IPS DF 19.7 (cell line): ENCODE data around the gene LXN.
"Not testable (repeated sequence)": the region's sequence is repeated elsewhere in the genome, so short reads cannot be mapped to it uniquely, and the experiment has no call there.

Source experiments
- DNase-seq: peaks from one replicate; pipeline ENCODE4 v3.0.0-alpha.2; 2013; ENCODE audit warnings: low read depth, low spot score

LXN gene

DNA sequence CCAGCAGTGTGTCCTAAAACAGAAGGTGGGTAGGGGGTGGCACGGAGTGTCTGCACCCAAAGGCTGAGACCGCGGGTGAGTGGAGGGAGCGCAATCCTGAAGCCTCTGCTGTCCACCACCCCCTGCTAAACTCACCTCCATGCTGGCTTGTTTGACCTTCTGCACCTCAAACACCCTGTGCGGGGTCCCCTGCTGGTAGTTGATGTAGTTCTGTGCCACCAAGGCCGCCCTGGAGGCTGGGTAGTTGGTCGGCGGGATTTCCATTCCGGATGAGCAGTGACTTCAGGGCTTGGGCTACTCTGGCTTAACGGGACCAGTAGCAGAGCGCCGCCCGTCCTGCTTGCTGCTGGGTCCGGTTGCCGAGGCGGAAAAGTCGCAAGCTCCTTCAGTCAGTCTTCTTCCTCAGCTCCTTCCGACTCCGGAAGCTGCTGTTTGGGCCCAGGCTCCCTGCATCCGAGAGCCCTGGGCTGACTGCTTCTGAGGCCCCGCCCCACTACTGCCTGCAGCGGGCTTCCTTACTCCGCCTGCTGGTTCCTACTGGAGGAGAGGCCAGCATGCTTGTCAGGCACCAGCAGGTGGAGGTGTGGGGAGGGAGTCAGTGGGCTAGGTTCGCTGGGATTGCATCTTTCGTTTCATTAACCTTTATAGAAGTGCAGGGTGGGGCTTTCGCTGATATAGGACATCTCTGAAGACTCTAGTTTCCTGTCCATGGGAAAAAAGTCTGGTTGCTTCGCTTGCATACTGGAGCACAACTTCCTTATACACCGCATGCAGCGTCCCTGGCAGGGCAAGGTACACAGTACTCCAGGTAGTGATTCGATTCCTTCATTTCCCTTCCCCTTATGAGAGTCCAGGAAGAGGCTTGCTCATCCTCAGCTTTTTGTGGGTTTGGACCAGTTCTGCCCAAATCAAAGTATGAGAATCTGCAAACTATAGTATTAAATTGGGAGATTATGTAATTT lies at the start of gene LXN:
Gene LXN (minus strand): TSS at position 434 of the 962 bp plus-strand sequence. CDS start 170 bp downstream, at position 264.
- DNase-seq = peak; percentile 83

DNA sequence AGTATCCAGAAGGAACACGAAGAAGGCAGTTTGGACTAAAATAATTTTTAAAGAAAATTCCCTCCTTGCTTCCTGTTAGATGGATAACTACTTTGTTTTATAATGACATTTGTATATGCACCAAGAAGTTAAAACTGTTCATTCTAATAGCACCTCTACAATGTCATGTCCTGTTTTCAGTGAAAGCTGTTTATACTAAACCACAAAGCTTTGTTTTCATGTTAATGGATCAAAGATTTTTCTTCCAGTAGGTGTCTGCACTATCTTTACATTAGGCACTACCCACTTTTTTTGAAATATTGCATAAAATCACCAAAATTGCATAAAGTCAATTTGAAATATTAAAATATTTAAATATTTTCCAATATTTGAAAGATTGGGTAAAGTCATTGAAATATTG lies 49.7 kb upstream of the LXN start:
- DNase-seq = no peak

- no peak for DNase-seq
These were observed 46.2 kb upstream of the LXN start for GRCh38 chr3:158718490-158719170.

DNA sequence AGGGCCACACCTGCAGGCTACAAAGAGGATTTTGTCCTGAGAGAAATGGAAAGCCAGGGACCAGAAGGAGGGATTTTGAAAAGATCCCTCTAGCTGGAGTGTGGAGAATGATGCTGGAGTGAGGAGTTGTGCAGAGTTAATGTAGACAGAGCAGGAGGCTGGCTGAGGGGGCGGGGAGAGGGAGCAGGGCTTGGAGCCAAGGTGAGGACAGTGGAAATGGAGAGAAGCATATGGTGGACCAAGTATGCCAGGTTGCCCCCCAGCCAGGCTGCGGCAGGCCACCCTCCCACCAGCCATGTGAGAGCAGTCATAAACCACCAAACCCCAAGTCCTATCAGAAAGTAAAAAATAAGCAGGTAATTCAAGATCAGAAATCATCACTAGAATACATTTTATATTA lies 45.1 kb upstream of the LXN start:
- DNase-seq = no peak

DNA sequence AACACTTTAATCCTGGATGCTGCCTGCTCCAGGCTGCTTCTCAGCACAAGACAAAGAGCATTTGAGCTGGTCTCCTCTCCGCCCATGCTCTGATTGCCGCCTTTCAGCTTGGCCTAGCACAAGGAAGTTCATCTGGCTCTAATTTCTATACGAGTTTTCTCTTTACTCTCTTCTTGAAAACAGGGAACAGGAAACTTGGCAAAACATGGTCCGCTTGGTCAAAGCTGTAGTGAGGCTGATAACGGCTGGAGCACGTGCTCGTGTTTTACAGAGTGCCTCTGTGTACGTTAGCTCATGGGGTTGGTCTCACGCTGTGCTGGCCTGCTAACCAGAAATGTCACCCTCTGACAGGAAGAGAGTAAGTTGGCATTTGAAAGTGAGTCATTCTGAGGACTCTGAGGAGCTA lies 40.6 kb upstream of the LXN start:
- DNase-seq = no peak

DNA sequence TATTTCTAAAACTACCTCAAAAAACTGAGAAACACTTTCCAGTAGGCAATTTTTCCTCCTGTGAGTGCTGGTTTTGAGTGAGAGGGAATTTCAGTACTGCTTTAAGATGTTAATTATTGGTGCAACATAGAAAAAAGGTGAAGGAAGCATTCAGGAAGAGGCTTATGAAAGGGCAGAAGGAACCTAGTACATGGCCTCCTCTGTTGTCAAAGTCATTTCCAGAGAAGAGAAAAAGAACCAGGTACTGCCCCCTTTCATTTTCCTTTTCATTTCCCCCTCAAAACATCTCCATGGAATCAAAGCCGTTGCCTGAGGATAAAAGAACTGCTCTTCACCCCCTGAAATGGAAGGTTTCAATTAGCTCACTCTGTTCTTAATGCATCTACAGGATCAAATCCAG lies 40.0 kb upstream of the LXN start:
- DNase-seq = no peak

GRCh38 chr3:158711886-158712285 lies 39.4 kb upstream of the LXN start:
- no peak for DNase-seq

DNA sequence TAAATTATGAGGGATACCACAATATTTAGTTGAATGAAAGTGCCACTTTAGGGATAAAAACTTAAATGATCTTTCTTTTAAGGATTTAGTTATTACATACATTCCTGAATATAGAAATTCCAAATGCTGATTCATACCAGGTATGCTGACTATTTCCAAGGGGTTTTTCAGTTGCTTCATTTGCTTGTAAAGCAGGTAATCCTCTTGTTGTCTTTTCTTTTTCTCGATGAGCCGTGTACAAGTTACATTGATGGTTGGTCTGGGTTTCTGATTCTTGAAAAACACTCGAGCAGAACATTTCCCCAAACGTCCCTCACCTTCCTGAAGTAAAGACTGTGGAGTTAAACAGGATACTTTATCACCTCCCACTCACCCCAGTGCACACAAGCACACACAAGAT lies 38.2 kb upstream of the LXN start:
- DNase-seq = no peak

- no peak for DNase-seq
These were observed 37.2 kb upstream of the LXN start for GRCh38 chr3:158709666-158710083.

DNA sequence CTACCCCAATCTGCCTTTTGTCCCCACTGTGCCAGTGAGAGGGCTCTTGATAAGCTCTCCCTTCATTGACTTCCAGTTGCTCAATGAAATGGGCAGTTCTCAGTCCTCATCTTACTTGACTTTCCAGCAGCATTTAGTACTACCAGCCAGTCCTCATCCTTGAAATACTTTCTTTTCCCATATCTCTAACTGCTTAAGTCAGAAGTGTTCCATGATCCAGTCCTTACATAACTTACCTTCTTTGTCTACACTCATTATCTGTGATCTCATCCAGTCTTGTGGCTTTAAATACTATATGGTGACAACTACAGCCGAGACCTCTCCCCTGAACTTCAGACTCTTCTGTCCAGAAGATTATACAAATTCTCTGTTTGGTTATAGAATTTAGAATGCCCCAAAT lies 31.1 kb upstream of the LXN start:
- DNase-seq = no peak

DNA sequence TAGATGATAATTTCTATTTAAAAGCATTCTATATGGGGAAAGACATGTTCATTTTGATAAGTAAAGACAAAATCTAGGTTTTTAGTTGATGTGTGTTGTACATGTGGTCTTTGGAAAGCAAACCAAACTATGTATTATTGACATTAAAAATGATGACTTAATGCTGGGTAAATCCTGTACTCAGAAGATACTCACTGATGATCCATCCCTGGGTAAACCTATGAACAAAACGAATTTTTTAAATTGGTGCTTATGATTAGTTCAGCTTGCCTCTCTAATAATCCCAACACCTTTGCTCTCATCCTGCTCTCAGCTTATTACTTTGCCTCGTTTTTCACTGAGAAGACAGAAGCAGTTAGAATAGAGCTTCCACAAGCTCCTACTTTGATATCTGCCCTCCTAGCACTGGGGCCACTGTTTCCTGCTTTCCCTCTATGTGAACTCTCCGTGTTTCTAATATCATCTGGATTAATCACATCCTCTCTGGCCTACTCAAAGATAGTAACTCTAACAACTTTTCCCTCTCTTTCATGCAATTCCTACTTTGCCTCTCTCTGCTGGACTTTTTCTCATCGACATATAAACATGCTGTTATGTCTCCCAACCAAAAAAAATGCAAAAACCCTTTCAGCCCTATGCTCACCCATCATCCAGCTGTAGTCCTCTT lies 30.5 kb upstream of the LXN start:
- no peak for DNase-seq

DNA sequence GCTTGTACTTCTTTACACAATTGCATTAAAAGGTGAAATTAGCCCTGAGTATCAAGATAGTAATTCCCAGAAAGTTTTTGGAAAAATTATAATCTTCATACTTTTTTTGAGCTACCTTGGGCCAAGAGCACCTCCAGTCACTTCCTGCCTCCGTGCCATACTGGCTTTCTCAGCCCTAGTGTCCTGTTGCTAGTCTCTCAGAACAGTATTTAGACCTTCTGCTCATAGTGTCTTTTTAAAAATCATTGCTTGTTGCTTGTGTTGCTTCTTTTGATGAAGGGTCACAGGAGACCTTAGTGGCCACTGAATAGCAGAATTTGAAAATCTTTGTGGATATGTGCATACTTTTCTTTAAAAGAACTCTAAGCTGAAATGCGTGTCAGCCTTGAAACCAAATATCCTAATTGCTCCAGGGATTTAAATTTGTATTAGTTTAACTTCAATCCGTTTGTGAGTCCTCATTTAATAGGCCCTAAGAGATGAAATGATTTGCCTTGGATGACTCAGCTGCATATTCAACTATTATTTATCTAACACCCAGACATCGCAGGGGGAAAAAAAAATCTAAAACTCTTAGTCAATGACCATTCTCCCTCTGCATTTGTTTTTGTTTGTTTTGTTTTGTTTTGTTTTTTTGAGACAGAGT lies 29.1 kb upstream of the LXN start:
- DNase-seq = no peak

DNA sequence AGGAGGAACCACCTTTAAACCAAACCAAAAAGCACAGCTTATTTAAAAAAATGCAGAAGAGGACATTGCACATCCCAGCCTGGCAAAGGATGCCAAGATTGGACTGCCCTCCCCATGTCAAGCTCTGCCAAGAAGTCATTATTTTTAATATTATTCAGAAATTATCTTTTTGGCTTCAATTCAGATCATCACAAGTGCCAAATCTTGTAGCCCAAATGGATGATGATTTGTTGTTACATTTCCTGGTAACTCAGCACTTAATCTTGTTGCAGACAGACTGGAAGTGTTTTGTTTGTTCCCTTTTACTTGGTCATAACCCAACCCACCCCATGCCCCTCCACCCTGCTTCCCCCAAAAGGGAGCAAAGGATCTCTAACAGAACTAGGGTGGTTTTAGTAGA lies 28.1 kb upstream of the LXN start:
- DNase-seq = no peak

DNA sequence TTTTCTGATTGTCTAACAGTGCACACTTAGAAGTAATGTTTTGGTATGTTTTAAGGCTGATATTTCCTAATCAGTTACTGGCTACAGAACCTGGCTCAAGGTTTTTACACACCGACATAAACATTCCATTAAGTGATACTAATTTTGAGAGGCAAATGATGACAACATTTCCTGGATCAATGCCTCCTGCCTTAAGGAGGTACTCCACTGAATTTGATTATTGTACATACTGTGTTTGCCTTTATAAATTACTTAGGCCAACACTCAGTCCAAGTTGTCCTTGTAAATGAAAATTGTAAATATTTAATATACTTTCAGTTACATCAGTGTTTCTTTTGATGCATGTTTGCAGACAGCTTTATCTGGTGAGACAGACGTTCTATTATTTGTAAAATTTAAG lies 24.2 kb upstream of the LXN start:
- DNase-seq = no peak

DNA sequence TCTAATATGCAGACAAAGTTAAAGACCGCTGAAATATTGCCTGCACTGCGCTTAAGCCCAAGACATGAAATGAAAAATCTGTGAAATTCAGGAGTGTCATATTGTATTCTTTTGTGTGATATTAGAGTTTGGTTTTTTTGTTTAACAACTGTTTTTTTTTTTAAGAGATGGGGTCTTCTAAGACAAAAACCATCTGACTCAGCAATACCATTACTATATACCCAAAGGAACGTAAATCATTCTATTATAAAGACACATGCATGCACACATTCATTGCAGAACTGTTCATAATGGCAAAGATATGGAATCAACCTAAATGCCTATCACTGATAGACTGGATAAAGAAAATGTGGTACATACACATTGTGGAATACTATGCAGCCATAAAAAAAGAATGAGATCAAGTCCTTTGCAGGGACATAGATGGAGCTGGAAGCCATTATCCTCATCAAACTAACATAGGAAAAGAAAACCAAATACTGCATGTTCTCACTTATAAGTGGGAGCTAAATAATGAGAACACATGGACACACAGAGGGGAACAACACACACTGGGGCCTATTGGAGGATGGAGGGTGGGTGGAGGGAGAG lies 21.5 kb upstream of the LXN start:
- not testable (repeated sequence) for DNase-seq

GRCh38 chr3:158685159-158685558 lies 12.7 kb upstream of the LXN start:
- DNase-seq = no peak

- no peak for DNase-seq
These were observed 10.9 kb upstream of the LXN start for GRCh38 chr3:158683230-158683962.

GRCh38 chr3:158680861-158681260 lies 8.4 kb upstream of the LXN start:
- no peak for DNase-seq

GRCh38 chr3:158679547-158680000 lies 7.1 kb upstream of the LXN start:
- no peak for DNase-seq

DNA sequence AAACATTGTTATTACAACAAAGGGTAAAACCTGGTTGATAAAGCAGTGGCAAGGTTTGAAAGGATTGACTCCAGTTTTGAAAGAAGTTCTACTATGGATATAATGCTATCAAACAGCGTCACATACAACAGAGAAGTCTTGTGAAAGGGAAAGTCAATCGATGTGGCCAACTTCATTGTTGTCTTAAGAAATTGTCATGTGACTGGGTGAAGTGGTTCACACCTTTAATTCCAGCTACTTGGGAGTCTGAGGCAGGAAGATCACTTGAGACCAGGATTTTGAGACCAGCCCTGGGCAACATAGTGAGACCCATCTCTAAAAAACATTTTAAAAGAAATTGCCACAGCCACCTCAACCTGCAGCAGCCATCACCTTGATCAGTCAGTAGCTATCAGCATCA lies 6.2 kb upstream of the LXN start:
- no peak for DNase-seq

GRCh38 chr3:158671821-158672214 lies 630 bp downstream of the LXN start:
- no peak for DNase-seq
